ENCODE measurements around the gene TBL2.
"Not testable (repeated sequence)": the region's sequence is repeated elsewhere in the genome, so short reads cannot be mapped to it uniquely, and the experiment has no call there.

The TBL2 gene

GRCh38 chr7:73556208-73557107 lies 21.9 kb downstream of the TBL2 start:
- TF ChIP-seq CTCF (IDR thresholded peaks at IDR 0.05; ENCODE audit: control insufficient read depth, extremely low read depth, insufficient read depth), result no peak
- DNase-seq (ENCODE audit: low read depth), result no peak
- H3K4me3 ChIP-seq (ENCODE audit: low read depth, low read length), result peak overlapping the region; percentile 92

GRCh38 chr7:73555411-73555982 lies 22.9 kb downstream of the TBL2 start:
- no peak for TF ChIP-seq CTCF (IDR thresholded peaks at IDR 0.05; ENCODE audit: control insufficient read depth, extremely low read depth, insufficient read depth)
- H3K4me3 ChIP-seq (ENCODE audit: low read depth, low read length), result peak overlapping the region; percentile 92
- no peak for DNase-seq (ENCODE audit: low read depth)

- not testable (repeated sequence) for DNase-seq (ENCODE audit: low read depth); H3K4me3 ChIP-seq (ENCODE audit: low read depth, low read length)
These were observed 28.3 kb downstream of the TBL2 start for GRCh38 chr7:73550093-73550492.

- no peak for TF ChIP-seq CTCF (IDR thresholded peaks at IDR 0.05; ENCODE audit: control insufficient read depth, extremely low read depth, insufficient read depth)
- no peak for DNase-seq (ENCODE audit: low read depth)
- no peak overlapping the region for H3K4me3 ChIP-seq (ENCODE audit: low read depth, low read length)
These were observed 29.2 kb downstream of the TBL2 start for GRCh38 chr7:73549176-73549575.

GRCh38 chr7:73547841-73548240 lies 30.5 kb downstream of the TBL2 start:
- no peak overlapping the region for H3K4me3 ChIP-seq (ENCODE audit: low read depth, low read length)
- DNase-seq (ENCODE audit: low read depth), result no peak
- no peak for TF ChIP-seq CTCF (IDR thresholded peaks at IDR 0.05; ENCODE audit: control insufficient read depth, extremely low read depth, insufficient read depth)

- DNase-seq (ENCODE audit: low read depth), result no peak
- no peak overlapping the region for H3K4me3 ChIP-seq (ENCODE audit: low read depth, low read length)
- no peak for TF ChIP-seq CTCF (IDR thresholded peaks at IDR 0.05; ENCODE audit: control insufficient read depth, extremely low read depth, insufficient read depth)
These were observed 33.7 kb downstream of the TBL2 start for GRCh38 chr7:73544678-73545077.

- TF ChIP-seq CTCF (IDR thresholded peaks at IDR 0.05; ENCODE audit: control insufficient read depth, extremely low read depth, insufficient read depth), result no peak
- DNase-seq (ENCODE audit: low read depth), result no peak
- no peak overlapping the region for H3K4me3 ChIP-seq (ENCODE audit: low read depth, low read length)
These were observed 36.7 kb downstream of the TBL2 start for GRCh38 chr7:73541722-73542121.
